Stimulated activated naive CD8-positive, alpha-beta T cell treated with anti-CD3 and anti-CD28 coated beads, Interleukin-15, Interleukin-2, amounts not matched to agents 100 U/mL and 50 U/mL, for 24 hours (primary cell): Measurements from ENCODE around the gene KDM4C.
"Not testable (repeated sequence)": the region's sequence is repeated elsewhere in the genome, so short reads cannot be mapped to it uniquely, and the experiment has no call there.

Source experiments
- ATAC-seq: fragments of 150-1000 bp; cut with Tn5 transposase; one replicate; pipeline ENCODE4 v1.10.0; 2021
- DNase-seq: peaks from one replicate; pipeline ENCODE4 v3.0.0; 2021

The KDM4C gene

DNA sequence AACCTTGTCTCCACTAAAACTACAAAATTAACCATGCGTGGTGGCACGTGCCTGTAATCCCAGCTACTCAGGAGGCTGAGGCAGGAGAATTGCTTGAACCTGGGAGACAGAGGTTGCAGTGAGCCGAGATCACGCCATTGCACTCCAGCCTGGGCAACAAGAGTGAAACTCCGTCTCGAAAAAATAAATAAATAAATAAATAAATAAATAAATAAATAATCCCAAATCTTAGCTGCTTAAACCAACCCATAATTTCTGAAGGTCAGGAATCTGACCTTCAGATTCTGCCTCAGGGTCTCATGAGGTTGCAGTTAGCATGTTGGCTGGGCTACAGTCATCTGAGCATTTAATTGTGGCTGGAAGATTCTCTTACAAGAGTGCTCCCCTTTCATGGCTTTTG, 48.5 kb downstream of the KDM4C start:
- ATAC-seq, DNase-seq: not testable (repeated sequence)

DNA sequence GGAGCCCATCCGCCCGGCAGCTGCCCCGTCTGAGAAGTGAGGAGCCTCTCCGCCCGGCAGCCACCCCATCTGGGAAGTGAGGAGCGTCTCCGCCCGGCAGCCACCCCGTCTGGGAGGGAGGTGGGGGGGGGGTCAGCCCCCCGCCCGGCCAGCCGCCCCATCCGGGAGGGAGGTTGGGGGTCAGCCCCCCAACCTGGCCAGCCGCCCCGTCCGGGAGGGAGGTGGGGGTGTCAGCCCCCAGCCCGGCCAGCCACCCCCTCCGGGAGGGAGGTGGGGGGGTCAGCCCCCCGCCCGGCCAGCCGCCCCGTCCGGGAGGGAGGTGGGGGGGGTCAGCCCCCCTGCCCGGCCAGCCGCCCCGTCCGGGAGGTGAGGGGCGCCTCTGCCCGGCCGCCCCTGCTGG, 49.9 kb downstream of the KDM4C start:
- not testable (repeated sequence) for DNase-seq, ATAC-seq

DNA sequence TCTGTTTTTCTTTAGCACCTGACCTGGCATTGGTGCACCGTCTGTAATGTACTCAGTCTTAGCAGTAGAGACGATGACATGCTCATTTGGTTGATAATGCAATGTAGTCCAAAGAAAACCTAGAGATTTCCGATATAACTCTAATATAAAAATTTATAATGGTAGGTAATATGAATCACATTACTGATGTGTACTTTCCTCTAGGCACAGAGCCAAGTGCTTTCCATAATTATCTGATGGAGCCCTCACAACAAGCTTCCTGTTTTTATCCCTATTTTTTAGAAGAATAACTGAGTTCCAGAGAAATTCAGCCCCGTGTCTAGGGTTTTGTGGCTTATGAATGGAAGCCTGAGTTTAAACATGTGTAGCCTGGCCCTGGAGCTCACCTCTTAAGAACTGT, 53.7 kb downstream of the KDM4C start:
- ATAC-seq: no peak
- DNase-seq: no peak

DNA sequence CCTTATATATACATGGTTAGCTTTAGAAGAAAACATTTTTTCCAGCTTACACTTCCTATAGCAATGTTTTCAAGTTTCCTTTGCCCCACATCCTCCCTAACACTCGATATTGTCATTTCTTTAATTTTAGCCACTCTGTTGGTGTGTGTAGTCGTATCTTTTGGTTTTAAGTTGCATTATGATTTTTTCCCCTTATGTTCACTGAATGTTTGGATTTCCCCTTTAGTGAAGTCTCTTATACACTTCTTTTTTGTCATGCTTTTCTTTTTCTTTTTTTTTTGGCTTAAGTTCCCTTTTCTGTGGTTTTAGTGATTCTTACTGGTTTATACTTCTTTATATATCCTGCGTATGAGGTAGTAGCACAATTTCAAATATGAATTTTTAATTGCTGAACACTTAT, 58.8 kb downstream of the KDM4C start:
- ATAC-seq (no peak), DNase-seq (no peak)

DNA sequence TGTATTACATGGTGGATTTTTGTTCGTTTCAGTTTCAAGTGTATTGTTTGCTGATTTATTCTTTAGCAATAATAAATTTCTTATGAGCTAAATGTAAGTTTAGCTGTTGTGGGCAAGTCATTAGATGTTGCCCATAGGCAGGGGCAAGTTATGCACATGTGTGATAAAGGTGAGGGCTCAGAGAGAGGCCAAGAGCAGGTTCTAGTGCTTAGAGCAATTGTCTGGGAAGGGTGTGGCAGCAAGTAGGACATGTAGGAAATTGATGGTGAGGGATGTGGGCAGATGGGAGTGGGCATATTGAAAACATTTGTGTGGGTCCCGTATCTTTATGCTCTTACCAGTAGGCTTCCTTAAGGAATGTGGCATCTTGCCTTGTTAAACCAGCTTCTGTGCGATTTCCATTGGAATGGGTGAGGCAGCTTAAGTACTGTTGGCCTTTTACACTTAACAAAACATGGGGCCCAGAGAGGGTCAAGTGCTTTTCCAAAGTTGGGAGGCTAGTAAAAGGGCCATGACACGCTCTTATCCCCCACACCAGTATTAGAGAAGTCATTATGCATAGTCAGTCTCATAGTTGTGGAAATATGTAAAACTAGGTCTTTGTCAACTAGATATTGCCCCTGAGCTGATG, 60.6 kb downstream of the KDM4C start:
- ATAC-seq (no peak), DNase-seq (no peak)

DNA sequence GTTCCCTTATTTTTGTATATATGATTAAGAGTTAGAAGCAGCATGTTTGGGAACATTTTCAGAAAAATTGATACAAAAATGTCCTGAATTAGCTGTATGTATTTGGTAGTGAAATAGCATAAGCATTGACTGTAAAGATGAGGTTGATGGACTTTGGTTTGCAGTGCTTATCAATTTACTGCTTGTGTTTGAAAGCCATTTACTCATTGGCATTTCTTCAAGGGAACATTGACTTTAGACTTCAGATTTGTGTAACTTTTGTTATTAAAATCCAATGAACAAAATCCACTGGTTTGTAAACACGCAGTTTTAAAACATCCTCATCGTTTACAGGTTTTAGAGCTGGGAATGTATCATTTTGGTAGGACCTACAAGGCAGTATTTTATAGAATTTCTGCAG, 61.3 kb downstream of the KDM4C start:
- no peak for DNase-seq

DNA sequence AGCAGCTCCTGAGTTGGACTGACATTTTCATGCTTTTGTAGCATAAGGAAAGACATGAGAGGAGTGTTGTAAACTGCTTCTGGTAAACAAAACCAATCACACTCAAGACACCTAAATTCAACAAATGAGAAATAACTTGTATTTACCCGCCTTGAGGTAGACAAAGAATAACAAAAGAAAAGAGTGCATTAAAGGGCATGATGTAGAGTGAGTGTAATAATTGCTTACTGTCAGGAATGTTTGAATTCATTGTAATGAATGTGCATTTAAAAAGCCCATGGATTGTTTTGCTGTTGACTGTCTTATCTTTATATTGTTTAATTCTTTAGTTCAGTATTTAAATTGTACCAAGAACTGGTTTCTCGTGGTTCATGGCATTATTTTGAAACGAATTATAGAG, 61.8 kb downstream of the KDM4C start:
- ATAC-seq (no peak), DNase-seq (no peak)

More for the DNA sequence above, 61.3 kb downstream of the KDM4C start:
- ATAC-seq: no peak

DNA sequence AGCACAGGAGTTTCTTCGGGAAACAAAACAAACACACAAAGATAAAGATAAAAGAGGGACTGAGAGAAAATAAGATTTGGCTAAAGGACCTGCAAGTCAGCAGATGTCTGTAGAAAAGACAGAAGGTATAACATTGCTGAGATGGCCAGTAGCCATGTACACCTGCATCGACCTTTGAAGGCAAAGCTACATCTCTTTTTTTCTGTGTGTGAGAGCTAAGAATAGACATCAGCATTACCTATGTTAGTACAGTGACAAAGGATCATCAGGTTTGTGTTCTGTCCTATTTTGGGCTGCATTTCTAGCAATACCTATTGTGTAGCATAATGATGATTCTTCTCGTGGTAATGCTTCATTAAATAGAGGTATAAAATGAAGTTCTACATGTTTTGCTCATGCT, 64.9 kb downstream of the KDM4C start:
- no peak for ATAC-seq
- no peak for DNase-seq

DNA sequence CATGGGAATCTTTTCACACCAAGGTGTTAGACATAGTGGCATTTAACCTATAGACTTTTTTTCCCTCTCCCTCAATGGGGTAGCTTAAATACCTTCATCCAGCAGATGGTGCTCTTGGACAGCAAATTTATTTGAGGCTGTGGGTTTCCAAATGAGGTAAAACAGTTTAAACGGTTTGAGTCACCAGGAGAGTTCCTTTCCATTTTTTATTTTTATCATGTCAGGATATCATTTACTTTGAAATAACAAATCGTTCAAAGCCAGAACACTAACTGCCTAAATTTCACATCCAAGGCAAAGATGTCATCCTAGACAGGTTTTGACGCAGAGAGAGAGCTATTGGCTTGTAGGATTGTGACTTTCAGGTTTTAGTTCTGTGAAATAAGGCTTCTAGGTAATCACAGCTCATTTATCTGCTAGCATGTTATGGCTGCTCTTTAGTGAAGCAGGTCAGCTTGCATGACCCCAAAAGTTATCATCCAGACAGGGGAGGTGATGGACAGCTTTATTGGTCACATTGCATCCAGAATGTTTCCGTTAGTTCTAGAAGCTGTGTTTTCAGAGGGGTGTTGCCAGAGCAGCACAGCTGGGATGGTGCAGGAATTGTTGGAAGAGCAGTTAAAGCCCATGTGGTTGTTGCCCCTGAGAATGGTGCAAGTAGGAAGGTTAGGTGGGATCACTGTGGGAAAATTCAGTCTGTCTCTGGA, 69.8 kb downstream of the KDM4C start:
- DNase-seq (peak; percentile 37), ATAC-seq (no peak)

DNA sequence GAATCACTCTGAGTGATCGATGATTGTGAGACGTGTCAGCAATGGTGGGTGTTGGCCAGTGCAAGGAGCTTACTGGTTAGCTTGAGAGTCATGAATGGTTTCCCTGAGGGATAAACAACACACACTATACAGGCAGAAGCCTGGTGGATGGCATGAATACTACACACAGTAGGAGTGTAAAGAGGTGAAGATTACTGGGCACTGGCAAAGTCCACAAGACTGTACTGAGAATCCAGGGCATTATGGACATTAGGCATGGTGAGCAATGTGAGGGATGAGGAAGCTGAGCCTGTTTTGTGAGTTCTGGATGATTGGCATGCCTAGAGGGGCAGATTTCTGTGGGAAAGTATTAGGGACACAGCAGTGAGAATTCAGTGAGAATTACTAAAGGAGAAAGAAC, 71.3 kb downstream of the KDM4C start:
- no peak for DNase-seq

DNA sequence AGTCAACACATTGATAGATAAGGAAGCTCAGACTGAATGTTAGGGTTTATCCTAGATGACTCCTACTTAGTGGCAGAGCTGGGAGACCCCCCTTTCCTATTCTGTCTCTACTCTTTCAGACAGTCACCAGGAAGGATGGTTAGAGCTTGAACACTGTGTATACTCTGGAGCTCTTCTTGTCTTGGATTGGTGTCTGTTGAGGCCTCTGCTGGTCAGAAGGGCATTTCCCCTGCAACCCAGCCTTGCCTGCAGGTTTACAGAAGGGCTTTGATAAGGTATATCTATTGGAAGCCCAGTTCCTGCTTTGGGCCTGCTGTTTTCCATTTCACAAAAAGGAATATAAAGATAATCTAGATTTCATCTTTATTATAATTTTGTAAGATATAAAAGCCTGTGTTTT, 71.8 kb downstream of the KDM4C start:
- DNase-seq: no peak
- ATAC-seq: no peak

More for the DNA sequence above, 71.3 kb downstream of the KDM4C start:
- no peak for ATAC-seq

DNA sequence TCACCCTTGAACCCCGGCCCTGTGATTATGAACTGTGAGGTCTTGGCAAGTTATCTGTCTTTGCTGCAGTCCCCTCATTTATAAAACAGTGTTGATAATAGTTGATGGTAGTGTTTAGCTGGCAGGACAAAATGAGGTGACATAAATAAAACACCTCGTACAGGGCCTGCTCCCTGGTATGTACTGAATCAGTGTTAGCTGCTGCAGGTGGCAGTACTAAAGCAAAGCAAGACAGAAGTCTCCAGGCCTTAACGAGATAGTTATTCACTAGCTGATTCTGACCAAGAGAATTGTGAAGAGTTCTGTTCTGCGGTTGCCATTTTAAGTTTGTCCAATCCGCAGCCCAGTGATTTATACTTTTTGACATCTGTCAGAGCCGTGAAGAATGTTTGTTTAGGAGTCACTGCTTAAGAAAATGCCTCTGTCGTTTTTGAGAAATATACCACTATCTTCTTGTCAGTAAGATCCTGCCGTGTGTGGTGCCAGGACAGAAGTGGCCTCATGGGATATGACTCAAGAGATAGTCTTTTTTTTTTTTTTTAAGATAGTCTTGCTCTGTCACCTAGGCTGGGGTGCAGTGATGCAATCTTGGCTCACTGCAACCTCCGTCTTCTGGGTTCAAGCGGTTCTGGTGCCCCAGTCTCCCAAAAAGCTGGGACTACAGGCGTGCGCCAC, 75.9 kb downstream of the KDM4C start:
- ATAC-seq (no peak), DNase-seq (no peak)

DNA sequence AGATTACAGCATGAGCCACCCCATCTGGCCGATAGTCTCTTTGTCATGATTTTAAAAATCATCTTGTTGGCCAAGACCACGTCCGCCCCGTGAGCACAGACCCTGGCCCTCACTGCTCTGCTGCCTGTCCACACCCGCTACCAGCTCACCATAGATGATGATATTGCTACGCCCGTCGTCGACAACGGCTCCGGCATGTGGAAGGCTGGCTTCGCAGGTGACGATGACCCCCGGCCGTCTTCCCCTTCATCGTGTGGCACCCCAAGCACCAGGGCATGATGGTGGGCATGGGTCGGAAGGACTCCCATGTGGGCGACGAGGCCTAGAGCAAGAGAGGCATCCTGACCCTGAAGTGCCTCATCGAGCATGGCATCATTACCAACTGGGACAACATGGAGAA, 76.5 kb downstream of the KDM4C start:
- DNase-seq: no peak
- no peak for ATAC-seq

DNA sequence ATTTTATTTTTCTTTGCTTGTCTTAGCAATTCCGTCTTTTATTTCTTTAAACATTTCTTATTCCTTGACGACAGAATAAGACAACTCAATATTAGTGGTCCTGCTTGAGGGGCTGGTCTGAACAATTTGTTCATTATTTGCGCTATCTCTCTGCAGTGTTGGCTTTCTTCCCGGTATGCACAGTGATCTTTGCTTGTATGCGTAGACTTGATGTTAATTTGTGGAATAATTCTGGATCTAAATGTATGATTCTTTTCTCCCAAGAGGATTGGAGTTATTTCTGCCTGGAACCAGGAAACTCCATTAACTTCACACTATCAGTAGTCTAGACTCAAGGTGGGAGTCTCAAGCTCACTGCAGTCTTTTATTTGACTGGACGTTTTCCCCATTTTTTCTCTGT, 80.4 kb downstream of the KDM4C start:
- DNase-seq (no peak), ATAC-seq (no peak)

DNA sequence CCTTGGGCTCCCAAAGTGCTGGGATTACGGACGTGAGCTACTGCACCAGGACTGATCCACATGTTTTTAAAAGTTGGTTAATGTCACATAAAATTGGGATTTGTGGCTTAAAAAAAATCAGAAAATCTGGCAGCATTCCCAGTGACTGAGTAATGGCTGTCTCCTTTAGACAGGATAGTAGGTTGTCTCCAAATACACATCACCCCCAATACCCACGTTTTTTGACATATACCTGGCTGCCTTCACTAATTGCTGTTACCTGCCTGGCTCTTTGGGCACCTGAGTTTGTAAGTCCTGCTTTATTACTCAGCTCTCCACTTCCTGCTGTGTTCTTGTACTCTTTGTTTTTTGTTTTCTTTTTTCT, 84.8 kb downstream of the KDM4C start:
- no peak for DNase-seq
- ATAC-seq: no peak

DNA sequence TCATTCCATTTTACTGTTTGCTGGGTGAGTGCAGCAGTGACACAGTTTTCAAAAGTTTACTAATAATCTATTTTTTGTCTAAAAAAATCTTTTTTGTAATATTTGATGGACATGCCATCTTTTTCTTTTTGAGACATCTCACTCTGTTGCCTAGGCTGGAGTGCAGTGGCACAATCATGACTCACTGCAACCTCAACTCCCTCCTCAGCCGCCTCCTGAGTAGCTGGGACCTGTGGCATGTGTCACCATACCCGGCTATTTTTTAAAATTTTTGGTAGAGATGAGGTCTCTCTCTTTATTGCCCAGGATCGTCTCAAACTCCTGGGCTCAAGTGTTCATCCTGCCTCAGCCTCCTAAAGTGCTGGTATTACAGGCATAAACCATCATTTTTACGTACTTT, 86.0 kb downstream of the KDM4C start:
- ATAC-seq: peak; percentile 57
- DNase-seq: no peak

DNA sequence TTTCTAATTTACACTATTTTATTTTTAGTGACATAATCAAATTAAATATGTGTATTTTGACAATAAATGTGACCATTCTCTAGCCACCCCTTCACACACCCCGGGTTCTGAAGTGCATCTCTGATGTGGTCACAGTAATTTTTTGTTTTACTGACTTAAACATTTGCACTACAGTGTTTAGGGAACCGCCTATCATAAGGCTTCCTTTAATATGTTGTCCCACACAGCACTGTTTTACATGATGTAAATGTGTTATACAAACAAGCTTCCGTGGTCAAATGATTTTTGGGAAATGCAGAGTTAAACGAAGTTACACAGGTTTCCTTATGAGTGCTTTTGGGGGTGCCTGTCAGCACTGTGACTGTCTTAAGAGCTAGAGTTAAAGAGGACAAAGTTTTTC, 86.5 kb downstream of the KDM4C start:
- no peak for ATAC-seq
- no peak for DNase-seq

DNA sequence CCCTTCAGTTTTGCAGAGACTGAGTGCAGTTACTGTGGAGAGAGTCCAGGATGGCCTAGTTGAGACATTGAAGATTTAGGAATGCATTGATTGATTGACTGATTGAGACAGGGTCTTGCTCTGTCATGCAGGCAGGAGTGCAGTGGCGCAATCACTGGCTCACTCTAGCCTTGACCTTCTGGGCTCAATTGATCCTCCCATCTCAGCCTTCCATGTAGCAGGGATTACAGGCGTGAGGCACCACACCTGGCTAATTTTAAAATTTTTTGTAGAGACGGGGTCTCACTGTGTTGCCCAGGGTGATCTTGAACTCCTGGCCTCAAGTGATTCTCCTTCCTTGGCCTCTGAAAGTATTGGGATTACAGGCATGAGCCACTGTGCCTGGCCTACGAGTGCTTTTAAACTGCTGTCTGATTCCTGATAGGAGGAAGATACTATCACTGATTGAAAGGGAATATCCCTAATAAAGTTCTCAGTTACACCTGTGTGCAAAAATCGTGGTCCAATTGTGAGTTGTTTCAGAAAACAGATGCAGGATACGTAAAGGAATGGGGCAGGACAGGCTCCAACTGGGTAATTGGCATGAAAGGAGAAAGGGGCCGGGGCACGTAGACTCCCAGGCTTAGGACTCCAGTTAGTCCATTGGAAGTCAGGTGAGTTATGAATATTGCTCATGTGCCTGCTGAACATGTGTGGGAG, 87.5 kb downstream of the KDM4C start:
- DNase-seq (no peak), ATAC-seq (no peak)

DNA sequence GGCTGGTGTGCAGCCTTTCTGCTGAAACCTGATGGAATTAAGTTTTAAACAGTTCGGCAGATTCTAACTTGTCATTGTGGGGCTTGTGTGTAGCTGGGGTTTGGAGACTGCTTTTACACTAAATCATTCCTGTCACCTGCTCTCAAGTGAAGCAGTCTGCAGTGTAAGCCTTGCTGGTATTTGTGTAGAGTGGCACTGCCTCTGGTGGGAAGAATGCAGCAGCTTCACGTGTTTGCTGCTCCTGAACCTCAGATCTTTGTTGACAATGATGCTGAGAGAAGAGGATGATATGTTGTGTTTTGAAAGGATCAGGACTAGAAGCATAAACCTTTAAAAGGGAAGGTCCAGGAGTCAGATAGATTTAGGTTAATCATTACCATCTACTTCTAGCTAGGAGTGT, 88.1 kb downstream of the KDM4C start:
- DNase-seq (no peak), ATAC-seq (no peak)

DNA sequence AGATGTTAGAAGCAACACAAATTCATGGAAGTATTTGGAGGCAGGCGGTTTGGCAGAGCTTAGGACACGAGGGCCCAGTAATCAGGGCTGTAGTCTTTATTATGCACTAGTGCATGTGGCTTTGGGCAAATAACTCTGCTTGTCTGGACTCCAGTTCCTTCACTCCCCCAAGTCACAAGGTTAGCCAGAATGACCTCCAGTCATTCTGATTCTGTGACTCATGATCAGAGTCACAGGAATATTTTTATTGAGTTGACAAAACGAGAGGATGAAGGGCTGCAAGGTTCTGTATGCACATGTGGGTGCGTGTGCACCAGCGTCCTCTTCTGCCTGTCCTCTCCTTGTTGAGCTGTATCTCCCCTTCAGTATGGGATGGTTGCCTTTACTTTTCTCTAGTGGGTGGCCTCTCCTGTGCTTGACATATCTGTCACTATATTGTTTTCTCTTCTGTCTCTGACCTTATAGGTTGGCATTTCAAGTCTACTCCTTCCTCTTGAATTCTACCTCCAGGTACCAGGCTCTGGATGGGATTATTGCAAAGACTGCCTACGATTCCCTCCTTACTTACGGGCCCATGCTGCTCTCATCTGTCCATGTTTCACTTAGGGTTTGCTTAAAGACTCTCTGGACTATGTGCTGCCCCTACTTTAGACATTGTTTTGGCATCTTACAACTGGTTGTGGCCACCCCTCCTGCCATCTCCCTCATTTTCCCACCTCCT, 94.6 kb downstream of the KDM4C start:
- DNase-seq (no peak), ATAC-seq (no peak)

DNA sequence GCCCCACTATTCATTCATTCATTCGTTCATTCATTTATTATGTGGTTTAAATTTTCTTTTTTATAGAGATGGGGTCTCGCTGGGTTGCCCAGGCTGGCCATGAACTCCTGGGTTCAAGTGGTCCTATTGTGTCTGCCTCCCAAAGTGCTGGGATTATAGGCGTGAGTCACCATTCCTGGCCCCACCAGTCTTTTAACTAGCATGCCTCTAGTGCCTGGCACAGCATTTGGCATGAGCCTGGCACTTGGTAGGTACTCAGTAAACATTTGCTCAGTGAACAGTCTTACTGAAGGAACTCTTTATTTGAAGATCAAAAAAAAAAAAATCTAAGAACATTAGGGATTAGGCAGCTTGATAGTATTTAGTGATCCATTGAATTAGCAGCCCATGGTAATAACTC, 98.1 kb downstream of the KDM4C start:
- ATAC-seq (no peak), DNase-seq (no peak)

DNA sequence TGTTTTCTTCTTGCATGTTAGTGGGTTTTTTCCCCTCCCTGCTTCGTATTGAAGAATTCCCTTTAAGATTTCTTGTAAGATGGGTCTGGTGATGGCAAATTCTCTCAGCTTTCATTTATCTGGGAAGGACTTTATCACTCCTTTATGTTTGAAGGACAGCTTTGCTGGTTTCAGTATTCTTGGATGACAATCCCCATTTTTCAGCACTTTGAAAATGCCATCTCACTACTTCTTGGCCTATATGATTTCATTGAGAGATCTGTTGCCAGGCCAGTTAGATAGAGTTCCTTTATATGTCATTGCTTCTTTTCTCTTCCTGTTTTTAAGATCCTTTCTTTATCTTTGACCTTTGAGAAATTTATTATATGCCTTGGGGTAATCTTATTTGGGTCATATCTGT, 106.3 kb downstream of the KDM4C start:
- no peak for DNase-seq

More for the DNA sequence above, 106.3 kb downstream of the KDM4C start:
- no peak for ATAC-seq
